Glomerular visceral epithelial cell (primary cell): Measurements from ENCODE around the gene RAB11FIP5.

ENCODE experiments used
- DNase-seq: peaks from one replicate; pipeline ENCODE4 v3.0.0-alpha.2; 2016; ENCODE audit errors: extremely low spot score

The RAB11FIP5 gene

DNA sequence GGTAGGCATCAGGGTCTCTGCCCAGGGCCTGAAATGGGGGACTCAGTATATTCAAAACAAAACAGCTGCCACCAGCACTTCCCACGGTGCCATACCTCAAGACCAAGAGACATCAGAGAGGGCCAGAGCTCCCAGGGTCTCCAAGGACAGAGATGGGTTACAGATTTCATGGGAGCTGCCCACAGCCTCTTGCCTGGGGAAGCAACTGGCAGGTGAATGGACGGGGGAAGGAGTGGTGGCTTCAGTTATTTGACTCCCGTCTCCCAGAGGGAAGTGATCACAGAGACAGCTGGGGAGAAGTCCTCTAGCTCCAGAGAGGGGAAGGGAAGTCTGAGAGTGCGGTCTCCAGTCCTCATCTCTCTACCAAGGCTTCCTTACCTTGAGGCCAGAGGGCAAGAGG lies 25.4 kb downstream of the RAB11FIP5 start:
- DNase-seq = no peak

DNA sequence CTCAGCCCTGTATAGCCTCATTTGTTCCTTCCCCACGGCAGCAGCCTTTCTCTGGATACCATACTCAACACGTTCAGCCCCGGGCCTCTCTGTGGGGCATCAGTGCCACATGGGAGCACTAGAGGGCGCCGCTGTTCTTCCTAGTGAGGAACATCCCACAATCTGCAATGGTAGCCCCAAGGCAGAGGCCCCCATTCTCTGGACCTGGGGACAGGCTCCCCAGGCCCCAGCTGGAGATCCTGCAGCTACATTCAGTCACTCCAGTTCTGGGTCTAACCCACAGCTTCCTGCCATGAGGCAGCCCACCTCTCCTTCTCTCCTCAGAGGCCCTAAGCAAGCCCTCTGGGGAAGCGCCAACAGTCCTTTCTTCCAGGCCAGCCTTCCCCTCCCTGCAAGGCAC lies 27.1 kb downstream of the RAB11FIP5 start:
- DNase-seq = peak; percentile 78

DNA sequence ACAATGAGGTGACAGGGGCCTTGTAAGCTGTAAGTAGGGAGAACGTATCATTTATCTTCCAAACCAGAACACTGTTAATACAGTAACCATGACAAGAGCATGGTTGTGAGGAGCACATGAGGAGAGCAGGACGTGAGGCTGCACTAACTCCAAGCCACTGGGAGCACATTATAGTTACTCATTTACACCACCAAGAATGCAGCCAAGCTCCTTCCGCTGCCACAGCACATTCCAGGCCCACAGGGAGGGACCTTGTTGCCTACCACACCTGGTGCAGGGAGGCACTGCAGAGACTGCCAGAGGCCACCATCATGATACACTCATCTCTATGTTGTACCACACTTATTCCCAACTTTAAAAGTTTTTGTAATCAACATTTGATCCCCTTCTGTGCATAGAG lies 27.8 kb downstream of the RAB11FIP5 start:
- DNase-seq = peak; percentile 71

DNA sequence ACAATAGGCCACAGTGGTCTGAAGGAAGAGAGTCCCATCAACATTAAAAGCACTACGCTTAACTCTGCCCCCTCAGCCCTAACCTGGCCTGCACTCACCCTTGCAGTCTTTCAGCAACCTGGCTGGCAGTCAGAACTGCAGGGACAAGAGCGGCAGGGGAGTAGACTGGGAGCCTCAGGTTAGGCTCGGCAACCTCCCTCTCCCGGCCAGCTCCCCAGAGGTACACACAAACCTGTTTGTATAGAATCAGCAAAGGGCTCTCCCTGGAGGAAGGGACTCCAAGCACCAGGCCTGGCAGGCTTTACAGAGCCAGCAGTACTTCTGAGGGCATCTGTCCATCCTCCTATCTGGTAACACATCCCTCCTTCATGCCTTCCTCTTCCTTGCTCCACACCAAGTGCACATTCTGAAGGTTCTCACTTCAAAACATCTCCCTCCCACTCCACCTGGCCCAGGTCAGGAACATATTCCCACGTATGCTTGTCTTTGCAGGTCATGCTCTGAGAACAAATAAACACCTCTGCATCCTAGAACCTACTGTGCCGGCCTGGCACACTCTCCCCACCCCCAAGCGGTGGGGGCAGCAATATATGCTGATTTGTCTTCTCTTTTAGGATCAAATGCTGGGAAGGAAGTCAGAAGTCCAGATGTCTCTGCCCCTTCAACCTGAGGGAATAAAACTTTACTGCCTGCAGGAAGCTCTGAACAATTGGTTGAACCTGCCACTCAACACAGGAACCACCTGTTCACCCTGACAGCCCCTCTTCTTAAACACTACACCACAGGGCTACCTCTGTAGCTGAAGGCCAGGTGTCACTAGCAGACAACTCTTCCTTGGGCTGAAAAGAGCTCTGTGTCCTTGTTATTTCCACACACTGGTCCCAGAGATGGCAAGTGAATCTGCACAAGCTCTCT lies 28.6 kb downstream of the RAB11FIP5 start:
- no peak for DNase-seq

DNA sequence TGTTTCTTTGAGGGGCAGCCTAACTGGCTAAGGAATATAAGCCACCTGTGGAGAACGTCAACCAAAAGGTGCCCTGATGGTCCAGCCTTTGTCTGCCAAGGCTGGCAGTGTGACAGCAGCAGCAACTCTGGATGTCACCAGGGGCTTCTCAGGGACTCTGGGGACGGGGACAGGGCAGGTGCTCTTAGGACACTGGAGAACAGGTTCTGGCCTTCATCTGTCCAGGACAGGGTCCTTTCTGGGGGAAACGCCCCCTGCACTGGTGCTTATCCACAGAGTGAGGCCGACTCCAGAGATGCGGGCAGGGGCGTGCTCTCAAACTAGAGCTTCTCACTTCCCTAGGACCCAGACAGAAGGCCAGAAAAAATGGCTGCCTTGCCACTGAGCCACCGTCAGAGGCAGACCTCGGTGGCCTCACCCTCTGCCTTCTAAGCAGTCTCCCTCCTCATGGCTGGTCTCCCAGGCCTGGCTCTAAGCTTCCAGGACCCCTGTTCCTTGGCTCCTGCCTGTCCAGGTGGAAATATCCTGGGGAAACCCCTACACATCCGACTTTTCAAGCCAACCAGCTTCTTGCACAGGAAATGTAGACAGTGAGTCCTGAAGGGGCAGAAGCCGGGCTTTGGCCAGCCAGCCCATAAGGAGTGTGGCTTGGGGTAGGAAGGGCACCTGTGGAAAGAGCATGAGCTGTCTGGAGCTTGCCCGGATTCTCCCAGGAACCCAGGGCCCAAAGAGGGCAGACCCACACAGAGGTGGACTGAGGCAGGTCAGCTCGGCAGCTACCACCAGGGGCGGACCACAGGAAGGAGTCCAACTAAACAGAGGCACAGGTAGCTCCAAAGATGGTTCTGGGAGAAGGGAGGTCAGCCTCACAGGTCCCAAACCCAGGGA lies 30.0 kb downstream of the RAB11FIP5 start:
- DNase-seq = no peak

DNA sequence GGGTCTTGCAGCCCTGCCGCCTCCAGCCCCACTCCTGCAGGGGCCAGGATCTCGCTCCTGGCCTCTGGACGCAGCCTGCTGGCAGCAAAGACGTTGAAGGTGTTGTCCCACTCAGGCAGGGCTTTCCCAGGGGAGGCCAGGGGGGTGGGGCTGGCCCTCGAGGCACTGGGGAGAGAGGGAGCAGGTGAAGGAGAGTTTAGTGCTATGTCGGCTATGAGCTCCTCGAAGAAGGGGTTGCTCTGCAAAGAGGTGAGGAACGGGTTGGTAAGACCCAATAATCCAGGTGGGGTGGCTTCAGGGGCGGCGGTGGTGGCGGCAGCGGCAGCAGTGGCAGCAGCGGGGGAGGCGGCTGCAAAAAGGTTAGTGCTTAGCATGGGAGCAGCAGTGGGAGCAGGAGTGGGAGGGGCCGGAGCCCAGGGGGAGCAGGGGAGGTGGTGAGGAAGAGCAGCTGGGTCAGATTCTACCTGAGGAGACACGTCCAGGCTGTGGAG lies 31.5 kb downstream of the RAB11FIP5 start:
- no peak for DNase-seq

DNA sequence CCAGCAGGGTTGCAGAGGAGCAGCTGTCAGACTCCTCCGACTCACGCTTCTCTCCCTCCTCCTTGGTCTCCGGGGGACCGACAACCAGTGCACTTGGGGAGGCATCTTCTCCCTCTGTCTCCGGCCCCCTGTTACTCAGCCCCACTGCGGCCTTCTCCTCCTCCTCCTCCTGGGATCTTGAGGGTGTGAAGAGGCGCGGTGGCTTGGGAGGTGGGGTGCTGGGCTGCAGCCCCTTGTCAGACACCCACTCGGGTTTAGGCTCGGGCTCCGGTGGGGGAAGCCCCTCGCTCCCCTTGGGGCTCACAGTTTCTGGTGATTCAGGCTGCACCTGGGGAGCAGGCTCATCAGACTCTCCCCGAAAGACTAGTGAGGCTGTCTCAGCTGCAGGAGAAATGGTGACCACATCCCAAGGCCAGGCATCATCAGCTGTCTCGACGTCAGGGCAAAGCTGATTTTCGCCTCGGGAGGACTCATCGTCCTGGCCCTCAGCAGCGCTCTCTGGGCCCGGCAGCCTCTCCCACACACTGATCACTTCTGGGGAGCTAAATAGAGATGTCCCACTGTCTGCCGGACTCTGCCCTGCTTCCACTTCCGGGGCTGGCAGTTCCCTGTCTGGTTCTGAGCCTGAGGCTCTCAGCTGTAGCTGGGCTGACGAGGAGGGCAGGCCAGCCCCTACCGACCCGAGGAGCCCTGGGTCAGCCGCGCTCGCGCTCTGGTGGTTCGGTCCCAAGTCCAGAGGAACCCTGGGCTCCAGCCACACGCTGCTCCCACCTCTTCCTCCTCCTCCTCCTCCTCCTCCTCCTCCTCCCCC lies 32.2 kb downstream of the RAB11FIP5 start:
- no peak for DNase-seq

DNA sequence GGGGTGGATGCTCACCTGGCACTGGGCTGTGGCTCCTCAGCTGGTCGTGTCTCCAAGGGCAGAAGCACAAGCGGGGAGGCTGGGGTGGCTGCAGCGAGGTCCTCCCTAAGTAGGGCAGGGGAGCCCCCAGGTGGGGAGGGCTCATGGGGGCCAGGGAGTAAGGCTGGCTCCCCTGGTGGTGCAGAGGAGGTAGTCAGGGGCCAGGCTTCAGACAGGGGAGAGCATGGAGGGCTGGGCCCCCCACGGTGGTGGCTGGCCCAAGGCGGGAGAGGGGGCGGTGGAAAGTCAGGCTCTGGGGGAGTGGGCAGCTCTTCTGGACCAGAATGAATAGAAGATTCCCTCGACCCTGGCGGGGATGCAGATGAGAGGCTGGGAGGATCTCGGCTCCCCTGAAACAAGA lies 33.1 kb downstream of the RAB11FIP5 start:
- no peak for DNase-seq

DNA sequence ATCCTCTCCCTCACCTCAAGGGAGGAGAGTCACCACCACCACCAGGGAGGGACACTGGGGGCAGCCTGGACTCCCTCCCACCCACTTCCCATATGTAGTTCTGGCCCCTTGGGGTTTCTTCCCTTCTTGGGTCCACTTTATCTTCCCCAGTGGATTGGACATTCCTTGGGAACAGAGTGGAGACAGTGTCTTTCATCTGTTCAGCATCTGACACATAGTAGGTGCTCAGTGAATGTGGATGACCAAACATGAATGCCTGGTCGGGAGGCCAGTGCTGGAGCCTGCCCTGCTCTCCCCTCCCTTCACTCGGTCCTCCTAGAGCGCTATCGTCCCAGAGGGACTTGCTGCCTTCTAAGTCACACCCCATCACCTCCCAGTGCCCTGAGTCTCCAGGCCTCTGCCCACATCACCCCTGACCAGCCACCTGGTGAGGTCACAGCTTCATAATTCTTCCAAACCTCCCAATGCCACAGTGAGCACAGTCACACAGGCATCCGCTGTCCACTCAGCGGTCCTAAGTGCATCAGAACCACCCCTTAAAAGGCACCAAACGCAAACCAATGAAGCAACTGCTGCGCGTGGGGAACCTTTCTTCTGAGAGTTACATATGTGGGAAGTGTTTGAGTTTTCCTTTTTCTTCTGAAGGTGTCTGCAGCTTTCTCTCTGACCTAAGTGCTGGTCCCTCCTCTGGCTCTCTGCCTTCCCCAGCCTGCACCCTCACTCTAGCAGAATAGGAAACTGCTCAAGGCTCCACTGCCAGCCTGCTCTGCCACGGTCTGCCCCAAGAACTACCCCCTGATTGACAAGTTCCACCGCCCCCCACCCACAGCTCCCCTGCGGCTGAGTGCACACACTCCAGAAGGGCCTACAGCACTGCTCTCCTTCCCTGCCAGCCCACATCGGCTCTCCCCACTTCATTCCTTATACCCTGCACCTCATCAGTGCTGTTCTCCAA lies 34.0 kb downstream of the RAB11FIP5 start:
- no peak for DNase-seq

DNA sequence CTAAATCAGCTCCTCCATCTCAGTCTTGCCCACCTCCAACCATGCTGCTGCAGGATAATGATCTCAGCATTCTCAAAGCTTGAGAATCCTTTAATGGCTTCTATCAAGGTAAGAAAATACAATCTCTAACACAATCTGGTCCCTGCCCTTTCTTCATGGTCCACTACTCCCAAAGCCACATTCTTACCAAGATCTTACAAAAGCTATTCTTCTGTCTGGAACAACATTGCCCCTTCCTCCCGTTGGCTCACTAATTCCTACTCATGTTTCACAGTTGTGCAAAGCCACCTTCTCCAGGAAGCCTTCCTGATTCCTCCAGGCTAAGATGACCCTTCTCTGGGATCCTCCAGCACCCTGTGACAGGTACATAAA lies 35.3 kb downstream of the RAB11FIP5 start:
- no peak for DNase-seq

DNA sequence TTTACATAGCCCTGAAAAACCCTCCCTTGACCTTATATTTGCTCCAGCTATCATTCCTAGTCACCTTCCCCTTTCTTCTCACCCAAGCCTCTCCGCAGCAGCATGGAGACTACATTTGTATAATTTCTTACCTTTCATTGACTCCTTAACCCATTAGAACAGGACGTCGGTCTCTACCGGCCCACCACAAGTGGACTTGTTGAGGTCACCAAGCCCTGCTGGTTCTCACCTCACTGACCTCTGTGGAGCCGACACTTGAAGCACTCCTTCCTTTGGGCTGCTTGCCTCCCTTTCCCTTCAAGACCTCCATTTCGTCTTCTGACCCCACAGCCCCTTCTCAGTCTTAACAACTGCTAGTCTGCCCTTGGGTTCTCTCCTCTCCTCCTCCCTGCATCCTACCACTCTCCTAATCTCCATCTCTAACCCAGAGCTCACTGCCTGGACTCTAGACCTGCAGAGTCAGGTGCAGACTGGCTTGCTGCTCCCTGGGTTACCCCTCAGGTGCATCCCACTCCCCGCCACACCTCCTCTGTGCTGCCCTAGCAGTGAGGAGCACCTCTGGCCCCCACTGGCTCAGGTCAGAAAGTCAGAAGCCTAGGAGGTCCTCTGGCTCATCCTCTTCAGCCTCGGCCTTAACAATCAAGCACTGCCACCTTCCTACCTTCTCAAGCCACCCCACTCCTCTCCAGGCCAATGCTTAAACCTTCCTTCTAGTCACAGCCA lies 35.9 kb downstream of the RAB11FIP5 start:
- no peak for DNase-seq

DNA sequence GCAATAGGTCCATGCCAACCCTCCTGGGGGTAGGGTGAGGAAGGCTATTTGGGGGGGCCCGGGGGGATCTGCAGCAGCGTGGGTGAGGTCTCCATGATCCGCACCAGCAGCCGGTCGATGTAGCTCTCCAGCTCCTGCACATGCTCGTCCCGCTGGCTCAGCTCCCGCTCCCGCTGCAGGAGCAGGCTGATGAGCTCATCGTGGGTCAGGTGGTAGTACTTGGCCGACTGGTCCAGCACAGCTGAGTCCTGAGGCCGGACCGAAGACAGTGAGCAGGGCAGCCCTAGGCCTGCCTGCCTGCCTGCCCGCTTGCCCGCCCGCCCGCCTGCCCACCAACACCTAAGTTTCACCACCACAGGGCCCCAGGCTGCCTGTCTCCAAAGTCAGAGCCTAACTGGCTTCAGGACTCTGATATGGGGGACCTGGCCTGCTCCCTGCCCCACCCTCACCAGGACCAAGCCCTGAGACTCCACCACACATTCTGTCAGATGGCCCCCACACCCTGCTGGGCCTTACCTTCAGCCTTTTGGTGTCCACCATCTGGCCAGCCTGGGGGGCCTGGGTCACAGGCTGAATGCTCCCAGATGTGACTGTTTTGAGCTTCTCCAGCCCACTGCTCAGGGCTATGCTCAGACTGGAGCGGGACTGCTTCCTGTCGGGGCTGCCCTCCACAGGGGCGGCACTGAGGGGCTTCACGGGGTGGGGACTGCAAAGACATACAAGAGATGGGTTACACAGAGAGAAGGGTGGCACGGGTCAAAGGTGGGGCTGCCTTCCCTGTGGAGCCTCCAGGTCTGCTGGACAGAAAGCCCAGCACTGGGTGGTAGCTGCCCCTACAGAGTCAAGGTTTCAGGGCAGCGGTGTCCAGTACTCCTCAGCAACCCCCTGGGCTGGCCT lies 37.0 kb downstream of the RAB11FIP5 start:
- no peak for DNase-seq

DNA sequence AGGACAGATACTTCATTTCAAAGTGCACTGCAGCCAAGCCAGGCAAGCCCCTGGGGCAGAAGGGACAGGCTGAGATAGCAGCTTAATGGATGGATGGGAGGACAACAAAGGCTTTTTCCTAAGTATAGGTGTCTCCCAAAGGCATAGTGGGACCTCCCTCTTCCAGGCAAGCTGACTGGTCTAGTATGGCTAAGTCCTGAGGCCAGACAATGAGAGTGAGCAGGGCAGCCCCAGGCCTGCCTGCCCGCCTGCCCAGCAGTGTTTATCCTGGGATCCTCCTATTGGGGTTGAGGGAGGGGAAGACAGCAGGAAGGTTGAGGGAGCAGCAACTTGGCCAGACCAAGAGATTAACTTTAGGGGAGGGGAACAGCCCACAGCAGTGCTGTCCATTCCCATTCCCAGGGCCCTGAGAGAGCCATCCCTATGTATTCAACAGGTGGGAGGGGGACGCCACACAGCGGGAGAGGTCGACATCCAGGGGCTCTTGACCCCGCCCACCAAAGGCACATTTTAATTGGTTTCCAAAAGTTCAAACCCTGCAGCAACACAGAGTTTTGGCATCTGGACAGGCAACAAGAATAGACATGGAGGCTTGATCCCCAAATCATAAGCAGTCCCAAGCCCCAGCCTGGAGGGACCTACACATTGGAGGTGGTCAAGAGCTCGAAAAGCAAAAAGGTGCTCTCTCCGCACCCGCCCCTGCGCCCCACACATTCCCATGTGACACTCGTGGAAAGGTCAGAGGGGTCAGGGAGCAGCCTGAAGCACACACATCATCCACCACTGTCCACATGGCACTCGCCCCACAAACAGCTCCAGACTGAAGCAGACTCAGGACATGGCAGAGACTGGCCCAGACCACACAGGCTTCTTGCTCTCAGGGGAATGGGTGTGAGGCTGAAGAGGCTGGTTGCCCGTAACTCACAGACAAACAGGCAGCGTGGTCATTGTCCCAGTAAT lies 38.4 kb downstream of the RAB11FIP5 start:
- DNase-seq = no peak

DNA sequence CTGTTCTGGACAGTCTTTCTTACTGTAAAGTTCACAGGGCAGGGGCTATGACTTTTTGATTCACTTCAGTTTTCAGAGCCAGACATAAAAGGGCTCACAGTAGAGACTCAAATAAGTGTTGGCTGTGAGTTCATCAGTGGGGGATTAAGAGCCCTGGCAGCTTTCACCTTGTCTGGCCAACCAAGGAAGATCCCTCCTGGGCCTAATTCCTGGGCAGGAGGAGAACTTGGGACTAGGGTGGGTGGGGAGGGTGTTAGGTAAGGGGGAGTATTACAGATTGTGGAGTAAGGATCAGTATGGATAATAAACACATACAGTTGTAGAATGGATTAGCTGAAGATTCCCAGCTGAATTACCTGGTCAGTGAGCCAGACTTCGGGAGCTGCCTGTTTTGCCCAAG lies 40.3 kb downstream of the RAB11FIP5 start:
- DNase-seq = no peak

DNA sequence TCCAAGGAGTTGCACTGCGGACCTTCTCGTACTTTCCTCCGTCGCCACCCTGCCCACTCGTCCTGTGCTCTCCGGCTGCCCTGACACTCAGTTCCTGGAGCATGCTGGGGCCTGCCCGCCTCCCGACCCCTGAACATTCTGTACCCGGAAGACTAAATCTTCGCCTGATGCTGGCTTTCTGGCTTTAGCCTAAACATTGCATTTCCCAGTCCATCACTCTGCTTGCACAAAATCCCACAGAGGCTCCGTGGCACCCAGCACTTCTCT lies 40.7 kb downstream of the RAB11FIP5 start:
- no peak for DNase-seq

DNA sequence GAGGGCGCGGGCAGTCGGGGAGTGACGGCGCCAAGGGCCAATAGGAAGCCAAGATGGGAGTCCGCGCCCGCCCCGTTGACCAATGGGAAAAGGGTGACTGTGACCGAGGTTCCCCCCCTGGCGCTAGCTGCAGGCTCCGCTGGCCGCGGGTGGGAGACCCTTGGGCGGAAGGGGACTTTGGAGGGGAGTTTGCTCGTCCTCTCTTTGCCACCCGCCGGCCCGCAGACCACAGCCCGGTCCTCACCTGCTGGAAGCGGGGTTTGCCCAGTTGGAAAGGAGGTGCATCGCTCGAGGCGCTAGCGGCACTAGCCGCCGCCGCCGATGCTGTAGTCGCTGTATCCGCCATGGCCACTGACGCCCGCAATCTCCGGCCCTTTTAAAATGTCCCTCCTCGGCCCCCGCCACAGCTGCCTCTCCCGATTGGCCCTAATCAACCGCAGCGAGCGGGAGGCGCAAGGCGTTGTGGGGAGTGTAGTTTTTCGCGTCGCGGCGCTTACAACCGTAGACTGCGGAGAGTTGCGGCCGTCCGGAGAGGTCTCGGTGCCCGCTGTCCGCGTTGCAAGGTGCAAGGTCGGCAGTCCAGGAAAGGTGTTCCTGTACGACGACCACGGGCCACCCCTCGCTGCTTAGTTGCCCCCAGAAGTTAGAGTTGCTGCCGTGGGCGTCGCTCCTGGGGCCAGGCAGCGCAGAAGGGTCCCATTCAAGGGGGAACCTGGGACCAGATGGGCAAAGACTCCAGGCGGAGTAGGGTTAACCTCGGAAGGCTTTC lies 41.2 kb downstream of the RAB11FIP5 start, which contains the start of gene SFXN5:
SFXN5 (minus strand) TSS at position 353 of the 769 bp plus-strand sequence; CDS start at position 346, 7 bp downstream.
- peak; percentile 94 for DNase-seq
